SHP77 treated with DMSO at 0.1 percent for 48 hours (cell line): Measurements from ENCODE around the gene ERBB2.
A peak's percentile ranks its signal among the peaks of the same experiment; 100 is the strongest.

Source experiments
- DNase-seq: peaks from one replicate; lab custom pipeline; 2025; lab: John Stamatoyannopoulos, UW

Gene ERBB2

DNA sequence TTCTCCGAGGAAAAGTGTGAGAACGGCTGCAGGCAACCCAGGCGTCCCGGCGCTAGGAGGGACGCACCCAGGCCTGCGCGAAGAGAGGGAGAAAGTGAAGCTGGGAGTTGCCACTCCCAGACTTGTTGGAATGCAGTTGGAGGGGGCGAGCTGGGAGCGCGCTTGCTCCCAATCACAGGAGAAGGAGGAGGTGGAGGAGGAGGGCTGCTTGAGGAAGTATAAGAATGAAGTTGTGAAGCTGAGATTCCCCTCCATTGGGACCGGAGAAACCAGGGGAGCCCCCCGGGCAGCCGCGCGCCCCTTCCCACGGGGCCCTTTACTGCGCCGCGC, at the start of gene ERBB2:
ERBB2 (plus strand) TSS at position 247 of the 330 bp plus-strand sequence. CDS start 175 bp downstream, outside the sequence.
- no peak for DNase-seq

DNA sequence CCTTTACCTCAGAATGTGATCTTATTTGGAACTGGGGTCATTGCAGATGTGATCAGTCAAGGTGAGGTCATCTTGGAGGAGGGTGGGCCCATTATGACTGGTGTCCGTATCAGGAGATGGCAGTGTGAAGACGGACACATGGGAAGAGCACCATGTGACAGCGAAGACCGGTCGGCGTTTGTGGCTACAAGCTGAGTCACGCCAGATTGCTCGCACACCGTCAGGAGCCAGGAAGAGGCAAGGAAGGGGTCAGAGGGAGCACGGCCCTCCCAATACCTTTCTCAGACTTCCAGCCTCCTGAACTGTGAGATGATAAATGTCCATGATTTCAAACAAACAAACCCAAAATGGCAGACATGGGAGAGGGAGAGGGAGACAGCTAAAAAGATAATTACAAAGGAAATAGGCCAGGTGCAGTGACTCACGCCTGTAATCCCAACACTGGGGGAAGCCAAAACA, 49.7 kb upstream of the ERBB2 start:
- DNase-seq: peak; percentile 23

DNA sequence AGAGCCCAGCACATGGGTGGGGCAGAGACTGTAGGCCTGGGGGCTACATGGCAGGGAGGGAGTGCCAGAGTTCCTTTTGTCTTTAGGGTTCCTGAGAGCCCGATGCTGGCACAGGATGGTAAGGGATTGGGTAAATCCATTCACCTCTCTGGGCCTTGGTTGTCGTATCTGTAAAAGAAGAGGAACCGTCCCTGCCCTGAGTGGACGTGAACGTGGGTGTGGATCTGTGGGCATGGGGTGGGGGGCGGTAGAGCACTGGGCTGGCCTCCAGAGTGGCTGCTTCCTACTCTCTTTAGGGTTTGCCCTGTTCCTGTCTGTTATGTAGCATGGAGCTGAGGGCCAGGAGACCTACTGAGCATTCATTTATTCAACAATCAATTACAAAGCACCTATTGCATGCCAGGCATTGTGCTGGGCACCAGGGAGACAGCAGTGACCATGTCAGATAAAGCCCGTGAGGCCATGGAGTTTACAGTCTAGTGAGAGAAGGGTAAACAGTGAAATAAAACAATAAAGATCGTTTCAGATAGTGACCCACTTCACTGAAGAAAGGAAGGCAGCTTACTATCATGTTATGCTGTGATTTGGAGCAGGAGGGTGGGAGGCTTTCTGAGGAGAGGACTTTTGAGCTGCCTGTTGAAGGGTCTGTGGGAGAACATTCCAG, 47.8 kb upstream of the ERBB2 start:
- DNase-seq: no peak

DNA sequence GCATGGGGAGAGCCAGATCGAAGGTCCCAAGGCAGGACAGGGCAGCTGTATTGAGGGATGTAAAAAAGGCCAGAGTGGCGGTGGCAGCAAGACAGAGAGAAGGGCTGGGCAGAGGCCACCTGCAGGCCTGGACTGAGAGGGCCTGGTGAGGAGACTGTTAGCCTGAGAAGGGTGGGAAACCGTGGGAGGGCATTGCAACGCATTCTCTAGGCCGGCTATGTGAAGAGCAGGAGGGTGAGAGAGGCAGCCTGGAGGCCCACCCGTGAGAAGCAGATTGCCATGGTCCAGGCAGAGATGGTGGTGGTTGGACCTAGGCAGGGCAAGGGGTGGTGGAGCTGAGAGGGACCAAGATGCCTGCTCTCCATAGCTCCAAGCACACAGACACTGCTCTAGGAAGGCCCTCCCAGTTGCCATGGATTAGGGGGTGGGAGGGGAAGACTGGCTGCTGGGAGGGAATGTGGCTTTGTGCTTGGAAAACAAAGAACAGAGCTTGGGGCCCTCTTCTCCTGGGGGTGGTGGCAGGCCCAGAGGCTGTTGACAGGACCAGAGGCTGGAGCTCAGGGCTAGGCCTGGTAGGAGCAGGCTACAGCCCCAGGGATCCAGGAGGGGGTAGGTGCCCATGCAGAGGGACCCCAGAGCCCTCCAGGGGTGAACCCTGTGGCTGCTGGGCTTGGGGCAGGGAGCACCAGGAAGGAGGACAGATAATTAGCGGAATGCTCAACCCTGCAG, 47.1 kb upstream of the ERBB2 start:
- no peak for DNase-seq

DNA sequence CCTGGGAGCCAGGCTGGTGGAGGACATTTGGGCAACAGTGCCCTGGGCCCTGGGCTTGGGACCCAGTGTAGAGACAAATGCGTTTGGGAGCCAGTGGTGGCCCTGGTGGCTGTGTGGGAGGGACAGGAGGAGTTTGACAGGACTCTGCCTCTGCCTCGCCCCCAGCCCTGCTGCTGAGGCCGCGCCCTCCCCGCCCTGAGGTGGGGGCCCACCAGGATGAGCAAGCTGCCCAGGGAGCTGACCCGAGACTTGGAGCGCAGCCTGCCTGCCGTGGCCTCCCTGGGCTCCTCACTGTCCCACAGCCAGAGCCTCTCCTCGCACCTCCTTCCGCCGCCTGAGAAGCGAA, 46.6 kb upstream of the ERBB2 start:
- DNase-seq: no peak

DNA sequence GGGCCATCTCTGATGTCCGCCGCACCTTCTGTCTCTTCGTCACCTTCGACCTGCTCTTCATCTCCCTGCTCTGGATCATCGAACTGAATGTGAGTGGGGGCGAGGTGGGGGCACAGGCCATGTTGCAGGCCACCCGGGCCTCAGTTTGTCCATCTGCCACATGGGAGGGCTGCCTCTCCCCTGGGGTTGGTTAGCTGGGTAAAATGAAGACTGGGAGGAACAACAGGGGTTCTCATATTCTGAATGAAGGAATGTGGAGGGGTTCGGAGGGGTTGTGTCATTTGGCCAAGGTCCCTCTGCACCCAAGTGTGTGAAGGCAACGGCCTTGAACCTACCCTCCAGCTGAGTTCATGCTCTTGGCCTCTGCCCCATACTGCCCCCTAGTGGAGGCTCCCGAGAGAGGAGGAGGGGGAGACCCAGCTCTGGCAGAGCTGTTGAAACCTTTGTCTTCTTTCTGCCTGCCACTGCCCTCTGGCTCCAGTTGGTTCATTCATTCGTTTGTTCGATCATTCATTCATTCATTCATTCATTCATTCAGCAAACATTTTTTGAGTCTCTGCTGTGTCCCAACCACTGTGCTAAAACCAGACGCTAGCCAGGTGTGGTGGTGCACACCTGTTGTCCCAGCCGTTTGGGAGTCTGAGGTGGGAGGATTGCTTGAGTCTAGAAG, 46.1 kb upstream of the ERBB2 start:
- DNase-seq: no peak

DNA sequence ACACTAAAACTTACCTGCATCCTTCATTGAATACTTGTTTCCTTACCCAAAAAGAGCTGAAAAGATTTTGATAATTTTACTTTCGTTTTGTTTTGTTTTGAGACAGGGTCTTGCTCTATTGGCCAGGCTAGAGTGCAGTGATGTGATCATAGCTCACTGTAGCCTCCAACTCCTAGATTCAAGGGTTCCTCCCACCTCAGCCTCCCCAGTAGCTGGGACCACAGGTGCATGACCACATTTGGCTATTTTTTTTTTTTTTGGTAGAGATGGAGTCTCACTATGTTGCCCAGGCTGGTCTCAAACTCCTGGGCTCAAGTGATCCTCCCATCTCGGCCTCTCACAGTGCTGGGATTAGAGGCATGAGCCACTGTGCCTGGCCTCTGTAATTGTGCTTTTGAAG, 44.8 kb upstream of the ERBB2 start:
- no peak for DNase-seq

DNA sequence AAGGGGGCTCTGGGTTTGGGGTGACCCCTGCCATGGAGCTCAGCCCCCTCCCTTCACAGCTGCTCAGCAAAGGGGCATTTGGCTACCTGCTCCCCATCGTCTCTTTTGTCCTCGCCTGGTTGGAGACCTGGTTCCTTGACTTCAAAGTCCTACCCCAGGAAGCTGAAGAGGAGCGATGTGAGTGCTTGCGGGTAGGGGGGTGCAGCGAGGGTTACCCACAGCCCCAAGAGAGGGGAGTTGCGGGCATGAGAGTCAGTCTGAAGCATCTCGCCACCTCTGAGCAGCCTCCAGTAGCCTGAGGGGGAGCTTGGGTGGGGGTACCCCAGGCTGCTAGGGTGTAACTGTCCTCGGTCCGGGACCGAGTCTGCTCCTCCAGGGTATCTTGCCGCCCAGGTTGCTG, 41.5 kb upstream of the ERBB2 start:
- DNase-seq: no peak

DNA sequence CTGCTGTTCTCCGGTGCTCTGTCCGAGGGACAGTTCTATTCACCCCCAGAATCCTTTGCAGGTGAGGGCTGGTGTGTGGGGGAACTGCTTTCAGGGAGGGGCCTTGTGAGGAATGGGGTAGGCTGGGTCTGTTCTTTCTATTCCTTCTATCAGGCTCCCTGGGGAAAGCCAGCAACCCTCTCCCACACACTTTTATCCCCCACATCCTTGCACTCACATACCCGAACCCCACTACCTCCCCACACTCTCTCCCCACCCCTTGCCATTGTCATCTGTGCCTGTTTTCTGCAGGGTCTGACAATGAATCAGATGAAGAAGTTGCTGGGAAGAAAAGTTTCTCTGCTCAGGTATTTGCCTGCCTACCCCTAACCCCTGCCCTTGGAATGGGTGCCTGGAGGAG, 41.1 kb upstream of the ERBB2 start:
- DNase-seq: no peak

DNA sequence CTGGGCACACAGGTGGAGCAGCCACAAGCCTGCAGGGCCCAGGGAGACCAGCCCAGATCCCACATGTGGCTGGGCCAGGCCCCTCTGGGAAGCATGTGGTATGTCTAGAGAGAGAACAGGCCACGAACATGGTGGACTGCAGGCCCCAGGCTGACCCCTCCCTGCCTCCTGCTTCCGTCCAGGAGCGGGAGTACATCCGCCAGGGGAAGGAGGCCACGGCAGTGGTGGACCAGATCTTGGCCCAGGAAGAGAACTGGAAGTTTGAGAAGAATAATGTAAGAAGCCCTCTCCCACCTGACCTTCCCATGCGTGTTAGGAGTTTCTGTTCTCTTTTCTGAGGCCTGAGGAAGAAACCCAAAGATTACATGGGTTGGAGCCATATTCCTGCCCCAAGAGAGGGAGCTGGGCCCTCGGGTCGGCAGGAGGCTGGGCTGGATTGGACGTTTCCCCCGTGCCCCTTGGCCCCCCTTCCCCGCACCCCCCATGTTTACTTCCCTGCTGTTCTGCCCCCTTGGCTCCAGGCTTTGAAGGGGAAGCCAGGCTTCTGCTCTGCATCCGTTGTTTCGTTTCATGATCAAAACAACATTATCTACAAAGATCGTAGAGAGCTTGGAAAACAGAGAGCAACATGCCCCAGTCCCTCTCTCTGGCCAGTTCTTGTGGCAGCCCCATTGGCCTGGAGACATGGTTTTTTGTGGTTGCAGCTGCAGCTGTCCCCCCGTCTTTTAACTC, 40.4 kb upstream of the ERBB2 start:
- DNase-seq: no peak

DNA sequence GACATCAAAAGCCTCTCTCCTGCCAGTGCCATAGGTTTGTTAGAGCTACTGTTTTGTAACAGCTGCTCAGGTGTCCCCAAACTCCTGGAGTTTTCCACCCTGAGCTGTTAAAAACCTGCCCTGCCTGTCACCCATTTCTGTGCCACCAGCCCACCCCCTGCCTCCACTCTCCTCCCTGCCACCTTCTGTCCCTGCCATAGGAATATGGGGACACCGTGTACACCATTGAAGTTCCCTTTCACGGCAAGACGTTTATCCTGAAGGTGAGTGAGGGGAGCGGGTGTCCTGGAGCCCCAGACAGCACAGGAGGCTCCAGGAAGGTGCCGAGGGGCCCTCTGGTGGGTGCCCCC, 39.9 kb upstream of the ERBB2 start:
- no peak for DNase-seq

DNA sequence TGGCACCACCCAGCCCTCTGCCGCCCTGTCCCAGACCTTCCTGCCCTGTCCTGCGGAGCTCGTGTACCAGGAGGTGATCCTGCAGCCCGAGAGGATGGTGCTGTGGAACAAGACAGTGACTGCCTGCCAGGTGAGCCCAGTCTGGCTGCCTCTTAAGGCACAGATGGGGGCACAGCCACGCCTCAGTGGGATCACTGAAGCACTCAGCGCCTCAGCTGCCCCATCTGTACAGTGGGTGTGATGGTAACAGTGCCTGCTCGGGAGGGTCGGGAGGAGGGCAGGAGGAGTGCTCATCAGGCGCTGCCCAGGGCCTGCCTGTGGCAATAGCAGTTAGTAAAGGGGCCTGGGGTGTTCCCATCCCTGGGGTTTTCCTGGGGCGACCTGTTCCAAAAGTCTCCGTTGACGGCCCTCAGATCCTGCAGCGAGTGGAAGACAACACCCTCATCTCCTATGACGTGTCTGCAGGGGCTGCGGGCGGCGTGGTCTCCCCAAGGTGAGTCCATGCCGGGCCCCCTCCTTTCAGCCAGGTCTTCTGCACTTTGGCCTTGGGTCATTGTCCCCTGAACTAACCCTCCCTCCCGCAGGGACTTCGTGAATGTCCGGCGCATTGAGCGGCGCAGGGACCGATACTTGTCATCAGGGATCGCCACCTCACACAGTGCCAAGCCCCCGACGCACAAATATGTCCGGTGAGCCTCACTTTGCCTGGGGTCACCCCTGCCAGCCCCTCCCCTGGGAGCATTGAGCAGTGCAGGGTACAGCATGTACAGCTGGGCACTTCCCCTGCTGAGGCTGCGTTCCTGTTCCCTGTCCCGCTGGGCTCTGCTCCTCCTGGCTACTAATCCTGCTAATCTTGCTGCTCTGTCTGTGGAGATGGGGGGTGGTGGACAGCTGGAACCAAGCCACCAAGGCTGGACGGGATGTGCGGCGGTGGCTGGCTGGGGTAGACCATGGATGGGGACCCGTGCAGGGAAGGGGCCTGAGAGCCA, 39.2 kb upstream of the ERBB2 start:
- no peak for DNase-seq

DNA sequence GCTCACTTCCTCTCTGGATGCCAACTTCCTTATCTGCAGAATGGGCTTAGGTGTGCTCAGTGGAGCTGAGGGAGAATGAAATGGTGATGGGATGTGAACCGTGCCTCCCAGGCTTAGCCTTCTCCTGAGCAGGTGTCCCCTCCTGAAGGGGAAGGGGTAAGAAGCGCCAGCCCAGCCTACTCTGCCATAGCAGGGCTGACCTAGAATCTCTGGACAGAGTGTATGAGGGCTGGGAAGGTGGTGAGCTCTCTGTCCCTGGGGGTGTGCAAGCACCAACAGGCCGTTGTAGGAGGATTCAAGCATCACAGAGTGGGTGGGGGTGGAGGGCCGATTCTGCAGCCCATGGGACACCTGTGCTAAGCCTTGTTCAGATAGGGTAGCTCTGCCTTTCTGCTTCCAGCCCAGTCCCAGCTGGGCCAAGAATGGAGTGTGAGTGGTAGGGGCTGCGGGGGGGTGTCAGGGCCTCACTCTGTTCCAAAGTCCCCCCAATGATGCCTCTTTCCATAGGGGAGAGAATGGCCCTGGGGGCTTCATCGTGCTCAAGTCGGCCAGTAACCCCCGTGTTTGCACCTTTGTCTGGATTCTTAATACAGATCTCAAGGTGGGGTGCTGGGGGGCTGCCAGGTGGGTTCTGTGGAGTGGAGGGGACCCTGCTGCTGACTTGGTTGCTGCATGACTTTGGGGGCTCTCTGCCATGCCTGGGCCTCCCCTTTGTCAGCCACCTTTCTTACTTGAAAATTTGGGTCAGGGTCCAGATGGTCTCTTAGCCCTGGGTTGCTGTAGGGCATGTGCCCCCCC, 37.9 kb upstream of the ERBB2 start:
- DNase-seq: no peak

DNA sequence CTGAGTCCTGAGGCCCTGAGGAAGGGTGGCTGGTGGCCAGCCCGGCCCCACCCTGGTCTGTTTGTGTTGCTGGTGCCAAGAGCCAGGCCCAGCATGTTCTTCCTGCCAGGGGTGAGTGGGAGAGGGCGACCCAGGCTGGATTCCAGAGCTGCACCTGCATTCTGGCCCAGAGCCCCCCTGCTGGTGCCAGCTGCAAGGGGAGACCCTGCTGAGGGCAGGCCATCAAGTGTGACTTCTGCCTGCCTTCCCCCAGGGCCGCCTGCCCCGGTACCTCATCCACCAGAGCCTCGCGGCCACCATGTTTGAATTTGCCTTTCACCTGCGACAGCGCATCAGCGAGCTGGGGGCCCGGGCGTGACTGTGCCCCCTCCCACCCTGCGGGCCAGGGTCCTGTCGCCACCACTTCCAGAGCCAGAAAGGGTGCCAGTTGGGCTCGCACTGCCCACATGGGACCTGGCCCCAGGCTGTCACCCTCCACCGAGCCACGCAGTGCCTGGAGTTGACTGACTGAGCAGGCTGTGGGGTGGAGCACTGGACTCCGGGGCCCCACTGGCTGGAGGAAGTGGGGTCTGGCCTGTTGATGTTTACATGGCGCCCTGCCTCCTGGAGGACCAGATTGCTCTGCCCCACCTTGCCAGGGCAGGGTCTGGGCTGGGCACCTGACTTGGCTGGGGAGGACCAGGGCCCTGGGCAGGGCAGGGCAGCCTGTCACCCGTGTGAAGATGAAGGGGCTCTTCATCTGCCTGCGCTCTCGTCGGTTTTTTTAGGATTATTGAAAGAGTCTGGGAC, 37.1 kb upstream of the ERBB2 start:
- DNase-seq: no peak

DNA sequence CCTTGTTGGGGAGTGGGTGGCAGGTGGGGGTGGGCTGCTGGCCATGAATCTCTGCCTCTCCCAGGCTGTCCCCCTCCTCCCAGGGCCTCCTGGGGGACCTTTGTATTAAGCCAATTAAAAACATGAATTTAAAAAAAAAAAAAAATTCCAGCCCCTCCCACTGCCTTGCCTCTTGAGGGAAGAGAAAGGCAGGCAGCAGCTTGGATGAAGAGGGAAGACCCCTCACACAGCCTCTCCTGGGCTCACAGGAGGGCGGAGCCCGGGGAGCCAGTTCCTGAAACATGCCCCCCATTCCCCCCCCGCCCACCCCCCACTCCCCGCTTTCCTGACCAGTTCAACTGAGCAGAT, 36.5 kb upstream of the ERBB2 start:
- DNase-seq: no peak

DNA sequence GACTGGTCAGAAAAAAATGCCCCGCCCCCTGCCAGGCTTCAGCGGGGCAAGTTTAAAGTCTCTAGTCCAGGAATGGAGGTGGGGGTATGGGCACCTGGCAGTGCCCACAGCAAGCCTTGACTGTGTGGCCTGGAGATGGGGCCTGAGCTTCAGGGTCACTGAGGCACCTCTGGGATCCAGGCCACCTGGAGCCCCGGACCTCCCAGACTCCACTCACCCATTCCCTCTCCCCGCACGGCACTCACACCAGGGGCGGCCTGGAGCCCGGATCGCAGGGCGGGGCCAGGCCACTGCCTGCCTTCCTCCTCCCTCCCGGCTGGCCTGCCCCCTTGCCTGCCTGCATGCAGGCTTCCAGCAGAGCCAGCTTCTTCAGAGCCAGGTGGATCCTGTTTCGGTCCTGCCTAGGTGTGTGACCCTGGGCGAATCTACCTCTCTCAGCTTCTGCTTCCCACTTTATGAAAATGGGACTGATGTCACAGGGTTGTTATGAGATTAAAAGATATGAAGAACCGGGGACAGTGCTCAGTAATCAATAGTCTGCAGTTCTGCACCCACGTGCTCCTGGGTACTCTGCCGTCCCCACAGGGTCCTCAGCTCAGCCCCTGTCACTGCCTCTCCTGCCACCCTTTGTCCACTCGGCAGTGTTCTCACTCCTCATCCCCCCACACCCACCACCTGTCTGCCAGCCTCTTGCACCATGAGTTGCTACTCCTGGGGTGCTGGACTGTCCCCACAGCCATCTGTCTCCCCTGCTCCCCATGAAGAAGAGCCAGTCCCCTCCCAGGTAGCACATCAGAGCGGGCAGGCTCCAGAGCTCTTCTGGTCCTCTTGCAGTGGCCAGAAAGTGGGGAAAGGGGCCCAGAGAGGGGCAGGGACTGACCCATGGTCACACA, 35.9 kb upstream of the ERBB2 start:
- DNase-seq: no peak

DNA sequence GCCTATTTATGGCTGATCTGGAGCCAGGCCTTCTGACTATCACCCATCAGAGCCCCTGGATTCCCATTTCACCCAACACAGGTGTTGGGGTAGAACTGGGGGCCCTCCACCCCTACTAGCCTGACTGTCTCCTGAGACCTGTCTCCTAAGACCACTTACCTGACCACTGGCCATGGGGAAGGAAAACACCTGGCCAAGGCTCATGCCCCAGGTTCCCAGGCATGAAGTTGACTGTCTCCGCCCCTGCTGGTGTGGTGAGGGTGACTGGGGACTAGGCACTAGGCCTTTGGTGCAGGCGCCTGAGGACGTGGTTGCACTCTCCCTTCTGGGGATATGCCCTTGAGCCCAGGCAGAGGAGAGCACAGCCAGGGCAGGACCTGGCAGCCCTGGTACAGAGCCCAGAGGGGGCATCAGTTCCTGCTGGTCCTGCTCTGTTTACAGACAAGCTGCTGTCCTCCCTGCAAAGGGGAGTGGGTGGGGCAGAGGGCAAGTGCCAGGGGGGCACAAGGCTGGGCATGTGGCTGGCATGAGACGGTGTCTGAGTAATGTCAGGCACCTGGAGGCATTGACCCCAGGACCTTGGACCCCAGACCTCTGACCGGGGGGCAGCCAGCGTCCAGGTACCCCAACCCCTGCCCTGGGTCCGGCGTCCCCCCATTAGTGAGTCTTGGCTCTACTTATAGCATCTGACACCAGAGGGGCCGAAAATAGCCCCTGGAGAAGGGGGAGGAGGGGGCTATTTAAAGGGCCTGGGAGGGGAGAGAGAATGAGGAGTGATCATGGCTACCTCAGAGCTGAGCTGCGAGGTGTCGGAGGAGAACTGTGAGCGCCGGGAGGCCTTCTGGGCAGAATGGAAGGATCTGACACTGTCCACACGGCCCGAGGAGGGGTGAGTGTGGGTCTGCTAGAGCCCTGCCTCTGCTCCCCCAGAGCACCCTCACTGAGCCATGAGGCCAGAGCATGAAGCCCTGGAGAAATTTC, 35.0 kb upstream of the ERBB2 start, which contains the start of gene TCAP:
TCAP (plus strand) TSS at position 769 of the 981 bp plus-strand sequence; CDS start at position 780, 11 bp downstream.
- DNase-seq: no peak
